Measurements from ENCODE around the gene RBM43. TPM values are rescaled to one million over a fixed set of nuclear protein-coding genes. Genes with fewer than 3 reads are reported as not detected.

The RBM43 gene
- total and polyA plus RNA-seq, 2 donors (not counting 1 experiment from before 2014, with no cell fraction given): 12.4 to 13.8 TPM

DNA sequence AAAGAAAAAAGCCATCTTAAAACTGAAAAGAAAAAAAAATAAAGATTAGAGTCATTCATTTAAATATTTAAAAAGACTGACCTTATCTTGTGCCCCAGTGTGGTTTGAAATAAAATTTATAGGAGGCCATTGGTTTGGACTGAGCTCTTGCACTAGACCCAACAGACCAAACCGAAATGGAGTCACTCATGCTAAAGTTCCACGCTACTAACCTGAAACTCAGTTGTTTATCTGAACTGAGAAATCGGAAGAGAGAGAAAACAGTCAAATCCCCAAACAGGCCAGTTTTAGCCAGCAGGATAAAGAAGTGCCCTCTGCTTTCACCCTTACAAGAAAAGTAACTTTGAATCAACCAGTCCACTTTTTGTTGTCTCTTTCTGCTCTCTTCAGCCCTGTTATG is 18.2 kb downstream of the RBM43 start:
- Histone ChIP-seq H3K9ac (ENCODE audit: insufficient read depth, low read length) (no peak overlapping the region), H4K20me1 (ENCODE audit: control insufficient read depth, extremely low read depth, insufficient read depth, low read length) (no peaks in the 10 kb centered on the region), H3K36me3 (ENCODE audit: control insufficient read depth, insufficient read depth, low read length) (no peaks in the 10 kb centered on the region), H3K4me3 (replicated peaks in 1 of 4; ENCODE audit: control extremely low read depth in 1 of 4, insufficient read depth in 1 of 4, low read depth in 3 of 4, low read length in 4 of 4) (no peak overlapping the region), H3K79me2 (ENCODE audit: control insufficient read depth, insufficient read depth, low read length) (no peaks in the 10 kb centered on the region), H3K27me3 (ENCODE audit: control insufficient read depth, insufficient read depth, low read length) (no peaks in the 10 kb centered on the region), H3K4me1 (ENCODE audit: control insufficient read depth, extremely low read depth, insufficient read depth, low read length) (no peaks in the 10 kb centered on the region), H2AFZ (ENCODE audit: low read length) (no peak overlapping the region), H3K9me3 (ENCODE audit: control insufficient read depth, insufficient read depth, low read depth, low read length) (no peaks in the 10 kb centered on the region), H3K27ac (ENCODE audit: insufficient read depth, low read length) (no peak overlapping the region), H3K4me2 (ENCODE audit: extremely low read depth, insufficient read depth, low read length) (no peak overlapping the region)
- TF ChIP-seq, protein P1, sequence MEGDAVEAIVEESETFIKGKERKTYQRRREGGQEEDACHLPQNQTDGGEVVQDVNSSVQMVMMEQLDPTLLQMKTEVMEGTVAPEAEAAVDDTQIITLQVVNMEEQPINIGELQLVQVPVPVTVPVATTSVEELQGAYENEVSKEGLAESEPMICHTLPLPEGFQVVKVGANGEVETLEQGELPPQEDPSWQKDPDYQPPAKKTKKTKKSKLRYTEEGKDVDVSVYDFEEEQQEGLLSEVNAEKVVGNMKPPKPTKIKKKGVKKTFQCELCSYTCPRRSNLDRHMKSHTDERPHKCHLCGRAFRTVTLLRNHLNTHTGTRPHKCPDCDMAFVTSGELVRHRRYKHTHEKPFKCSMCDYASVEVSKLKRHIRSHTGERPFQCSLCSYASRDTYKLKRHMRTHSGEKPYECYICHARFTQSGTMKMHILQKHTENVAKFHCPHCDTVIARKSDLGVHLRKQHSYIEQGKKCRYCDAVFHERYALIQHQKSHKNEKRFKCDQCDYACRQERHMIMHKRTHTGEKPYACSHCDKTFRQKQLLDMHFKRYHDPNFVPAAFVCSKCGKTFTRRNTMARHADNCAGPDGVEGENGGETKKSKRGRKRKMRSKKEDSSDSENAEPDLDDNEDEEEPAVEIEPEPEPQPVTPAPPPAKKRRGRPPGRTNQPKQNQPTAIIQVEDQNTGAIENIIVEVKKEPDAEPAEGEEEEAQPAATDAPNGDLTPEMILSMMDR (conservative IDR thresholded peaks at IDR 0.05 in 1 of 2, IDR thresholded peaks at IDR 0.05 in 1 of 2; ENCODE audit: low read depth in 1 of 2, low read length in 2 of 2): no peak
- no peak for TF ChIP-seq EZH2 (IDR thresholded peaks at IDR 0.05; ENCODE audit: low read length, missing control alignments)
- DNase-seq (ENCODE audit: low read depth in 2 of 2): no peak

DNA sequence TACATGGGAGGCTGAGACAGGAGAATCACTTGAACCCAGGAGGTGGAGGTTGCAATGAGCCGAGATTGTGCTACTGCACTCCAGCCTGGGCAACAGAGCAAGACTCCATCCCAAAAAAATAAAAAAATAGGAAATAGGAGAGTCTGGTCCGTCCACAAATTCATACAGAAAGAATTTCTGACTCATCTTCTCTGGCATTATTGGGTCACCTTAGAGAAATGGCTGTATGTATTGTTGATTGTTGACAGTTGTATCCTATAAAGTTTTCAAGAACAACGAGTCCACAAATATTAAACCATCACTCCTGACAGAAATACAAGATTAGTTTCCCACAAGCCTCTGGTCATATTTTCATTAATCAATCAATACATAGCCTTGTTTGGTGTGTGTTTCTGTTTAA is 20.4 kb downstream of the RBM43 start:
- Histone ChIP-seq H3K4me3 (replicated peaks in 1 of 4; ENCODE audit: control extremely low read depth in 1 of 4, insufficient read depth in 1 of 4, low read depth in 3 of 4, low read length in 4 of 4) (no peak overlapping the region), H2AFZ (ENCODE audit: low read length) (no peak overlapping the region), H3K27me3 (ENCODE audit: control insufficient read depth, insufficient read depth, low read length) (no peaks in the 10 kb centered on the region), H3K9ac (ENCODE audit: insufficient read depth, low read length) (no peak overlapping the region), H3K27ac (ENCODE audit: insufficient read depth, low read length) (no peak overlapping the region), H3K4me2 (ENCODE audit: extremely low read depth, insufficient read depth, low read length) (no peak overlapping the region), H3K36me3 (ENCODE audit: control insufficient read depth, insufficient read depth, low read length) (no peaks in the 10 kb centered on the region), H3K9me3 (ENCODE audit: control insufficient read depth, insufficient read depth, low read depth, low read length) (no peaks in the 10 kb centered on the region), H4K20me1 (ENCODE audit: control insufficient read depth, extremely low read depth, insufficient read depth, low read length) (no peaks in the 10 kb centered on the region), H3K4me1 (ENCODE audit: control insufficient read depth, extremely low read depth, insufficient read depth, low read length) (no peaks in the 10 kb centered on the region), H3K79me2 (ENCODE audit: control insufficient read depth, insufficient read depth, low read length) (no peaks in the 10 kb centered on the region)
- TF ChIP-seq, protein P1 (conservative IDR thresholded peaks at IDR 0.05 in 1 of 2, IDR thresholded peaks at IDR 0.05 in 1 of 2; ENCODE audit: low read depth in 1 of 2, low read length in 2 of 2): no peak
- no peak for TF ChIP-seq EZH2 (IDR thresholded peaks at IDR 0.05; ENCODE audit: low read length, missing control alignments)
- peak in 1 of 2 donors; percentile 36 for DNase-seq (ENCODE audit: low read depth in 2 of 2)

DNA sequence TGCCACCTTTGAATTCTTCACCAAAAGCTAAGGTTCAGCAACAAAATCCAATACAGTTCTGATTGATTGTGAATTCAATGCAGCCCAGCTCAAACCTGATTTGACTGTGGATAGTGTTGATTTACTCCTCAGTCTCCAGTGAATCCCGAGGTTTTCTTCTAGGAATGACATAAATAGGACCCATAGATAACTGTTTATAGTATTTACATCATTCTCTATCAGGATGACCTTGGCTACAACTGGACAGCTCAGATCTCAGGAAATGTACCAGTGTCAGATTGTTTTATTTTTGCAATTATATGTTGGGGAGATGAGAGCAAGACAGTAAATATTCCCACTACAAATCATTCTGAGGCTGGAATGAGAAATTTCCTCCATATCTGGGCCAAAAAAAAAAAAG is 21.2 kb downstream of the RBM43 start:
- H4K20me1 ChIP-seq (ENCODE audit: control insufficient read depth, extremely low read depth, insufficient read depth, low read length): no peaks in the 10 kb centered on the region
- no peaks in the 10 kb centered on the region for H3K27me3 ChIP-seq (ENCODE audit: control insufficient read depth, insufficient read depth, low read length)
- DNase-seq (ENCODE audit: low read depth in 2 of 2): no peak
- no peak overlapping the region for H3K27ac ChIP-seq (ENCODE audit: insufficient read depth, low read length)
- no peak overlapping the region for H3K4me2 ChIP-seq (ENCODE audit: extremely low read depth, insufficient read depth, low read length)
- H3K4me3 ChIP-seq (replicated peaks in 1 of 4; ENCODE audit: control extremely low read depth in 1 of 4, insufficient read depth in 1 of 4, low read depth in 3 of 4, low read length in 4 of 4): no peak overlapping the region
- H3K4me1 ChIP-seq (ENCODE audit: control insufficient read depth, extremely low read depth, insufficient read depth, low read length): no peaks in the 10 kb centered on the region
- TF ChIP-seq EZH2 (IDR thresholded peaks at IDR 0.05; ENCODE audit: low read length, missing control alignments): no peak
- TF ChIP-seq, protein P1 (conservative IDR thresholded peaks at IDR 0.05 in 1 of 2, IDR thresholded peaks at IDR 0.05 in 1 of 2; ENCODE audit: low read depth in 1 of 2, low read length in 2 of 2): no peak
- no peak overlapping the region for H2AFZ ChIP-seq (ENCODE audit: low read length)
- H3K36me3 ChIP-seq (ENCODE audit: control insufficient read depth, insufficient read depth, low read length): no peaks in the 10 kb centered on the region
- no peak overlapping the region for H3K9ac ChIP-seq (ENCODE audit: insufficient read depth, low read length)
- H3K79me2 ChIP-seq (ENCODE audit: control insufficient read depth, insufficient read depth, low read length): no peaks in the 10 kb centered on the region
- no peaks in the 10 kb centered on the region for H3K9me3 ChIP-seq (ENCODE audit: control insufficient read depth, insufficient read depth, low read depth, low read length)
